GM12872 (cell line): ENCODE measurements around the gene RSPRY1.

Experiments
- CTCF ChIP-seq: IDR thresholded peaks from 3 replicates; pipeline ENCODE4 v1.5.1; 2011; ENCODE audit warnings: low read depth, mild to moderate bottlenecking, low read length, moderate library complexity; ENCODE audit not compliant: insufficient read depth

Gene RSPRY1

GRCh38 chr16:57148481-57148880, 37.6 kb upstream of the RSPRY1 start:
- TF ChIP-seq CTCF, result no peak

- TF ChIP-seq CTCF, result no peak
These were observed 36.7 kb upstream of the RSPRY1 start for GRCh38 chr16:57149391-57149790.

GRCh38 chr16:57150682-57151330, 35.3 kb upstream of the RSPRY1 start:
- no peak for TF ChIP-seq CTCF

GRCh38 chr16:57151369-57151768, 34.8 kb upstream of the RSPRY1 start:
- TF ChIP-seq CTCF, result no peak

- TF ChIP-seq CTCF, result no peak
These were observed 33.7 kb upstream of the RSPRY1 start for GRCh38 chr16:57152096-57153093.

- TF ChIP-seq CTCF, result no peak
These were observed 32.3 kb upstream of the RSPRY1 start for GRCh38 chr16:57153841-57154240.

- no peak for TF ChIP-seq CTCF
These were observed 30.3 kb upstream of the RSPRY1 start for GRCh38 chr16:57155702-57156350.
